IMR-90 (cell line): ENCODE measurements around the gene MGAT5. TPM values are rescaled to one million over a fixed set of nuclear protein-coding genes. Genes with fewer than 3 reads are reported as not detected.

Source experiments
- ATAC-seq: fragments of 200-7000 bp; cut with Tn5 transposase; 2 replicates; pipeline ENCODE4 v1.9.1; 2020; ENCODE audit warnings: low read depth, mild to moderate bottlenecking, moderate library complexity
- BruUV-seq: library from RNA; stranded (reverse); fragments of 400-500 nt; replicated peaks from 2 replicates; lab custom pipeline; 2021; lab: Mats Ljungman, UMichigan
- CTCF ChIA-PET: fragments of 300-600 bp; formaldehyde crosslinking; extraction: SDS; loops from one replicate; lab custom pipeline; 2021; ENCODE audit warnings: antibody characterized with exemption; lab: Yijun Ruan, JAX
- POLR2A ChIA-PET: fragments of 300-600 bp; sonication (Branson Sonifier 250); formaldehyde crosslinking; loops from one replicate; lab custom pipeline; 2022; ENCODE audit warnings: antibody characterized with exemption; ENCODE audit not compliant: unreplicated experiment; lab: Charles Lee
- DNase-seq: peaks from one replicate; pipeline ENCODE4 v3.0.0; 2013
- H2AFZ ChIP-seq: replicated peaks from 2 replicates; pipeline ENCODE3; 2013; ENCODE audit warnings: low read length, mild to moderate bottlenecking; ENCODE audit not compliant: poor library complexity
- H2AK5ac ChIP-seq: 2 replicates; pipeline ENCODE4 v1.6.1; 2013; ENCODE audit warnings: low read depth, low read length, inconsistent platforms
- H2AK9ac ChIP-seq: replicated peaks from 2 replicates; pipeline ENCODE3; 2013; ENCODE audit warnings: mild to moderate bottlenecking, low read depth, low read length, moderate library complexity; ENCODE audit not compliant: poor library complexity
- H2BK120ac ChIP-seq: 2 replicates; pipeline ENCODE4 v1.6.1; 2013; ENCODE audit warnings: low read depth, low read length, inconsistent platforms
- H2BK15ac ChIP-seq: 3 replicates; pipeline ENCODE4 v1.6.1; 2013; ENCODE audit warnings: low read depth, low read length, inconsistent platforms
- H2BK20ac ChIP-seq: 2 replicates; pipeline ENCODE4 v1.6.1; 2013; ENCODE audit warnings: low read depth, mild to moderate bottlenecking, inconsistent platforms, low read length, moderate library complexity
- H2BK5ac ChIP-seq: 2 replicates; pipeline ENCODE4 v1.6.1; 2013; ENCODE audit warnings: mild to moderate bottlenecking, low read depth, low read length, inconsistent platforms; ENCODE audit not compliant: poor library complexity, severe bottlenecking
- H3K14ac ChIP-seq: replicated peaks from 2 replicates; pipeline ENCODE4 v1.6.1; 2013; ENCODE audit warnings: low read depth, low read length, inconsistent platforms
- H3K18ac ChIP-seq: 2 replicates; pipeline ENCODE4 v1.6.1; 2013; ENCODE audit warnings: low read depth, low read length, control low read depth
- H3K23ac ChIP-seq: 2 replicates; pipeline ENCODE4 v1.6.1; 2013; ENCODE audit warnings: low read depth, low read length, inconsistent platforms
- H3K27ac ChIP-seq: 2 replicates; pipeline ENCODE4 v1.5.1; 2013; ENCODE audit warnings: mild to moderate bottlenecking, control low read depth, low read length; ENCODE audit not compliant: insufficient read depth
- H3K27me3 ChIP-seq: 2 replicates; pipeline ENCODE4 v1.6.1; 2013; ENCODE audit warnings: low read length; ENCODE audit not compliant: control insufficient read depth, insufficient read depth
- H3K36me3 ChIP-seq: 2 replicates; pipeline ENCODE4 v1.6.1; 2013; ENCODE audit warnings: low read length, mixed read lengths; ENCODE audit not compliant: control insufficient read depth, insufficient read depth
- H3K4ac ChIP-seq: 2 replicates; pipeline ENCODE4 v1.6.1; 2013; ENCODE audit warnings: low read depth, low read length, inconsistent platforms
- H3K4me1 ChIP-seq: 2 replicates; pipeline ENCODE4 v1.6.1; 2013; ENCODE audit warnings: low read length, mixed read lengths; ENCODE audit not compliant: control insufficient read depth, insufficient read depth
- H3K4me2 ChIP-seq: 2 replicates; pipeline ENCODE4 v1.6.1; 2013; ENCODE audit warnings: low read depth, mild to moderate bottlenecking, control low read depth, low read length, moderate library complexity
- H3K4me3 ChIP-seq: 2 replicates; pipeline ENCODE4 v1.5.1; 2013; ENCODE audit warnings: low read depth, mild to moderate bottlenecking, control low read depth, low read length, moderate library complexity; ENCODE audit not compliant: insufficient read depth
- H3K56ac ChIP-seq: 2 replicates; pipeline ENCODE4 v1.6.1; 2013; ENCODE audit warnings: low read length, inconsistent platforms; ENCODE audit not compliant: insufficient read depth; ENCODE audit errors: extremely low read depth
- H3K79me1 ChIP-seq, 2 experiments: 2 replicates each; pipeline ENCODE4 v1.6.1; 2013; ENCODE audit warnings: low read length in 2 of 2, inconsistent platforms in 1 of 2, low read depth in 1 of 2
- H3K9ac ChIP-seq: 2 replicates; pipeline ENCODE4 v1.6.1; 2013; ENCODE audit warnings: low read depth, low read length, control low read depth
- H3K9me1 ChIP-seq: 2 replicates; pipeline ENCODE4 v1.6.1; 2013; ENCODE audit warnings: low read length, inconsistent platforms; ENCODE audit not compliant: insufficient read depth
- H3K9me3 ChIP-seq: 2 replicates; pipeline ENCODE4 v1.6.1; 2013; ENCODE audit warnings: low read length; ENCODE audit not compliant: control insufficient read depth, insufficient read depth
- H4K20me1 ChIP-seq: 2 replicates; pipeline ENCODE4 v1.6.1; 2013; ENCODE audit warnings: low read length, inconsistent platforms; ENCODE audit not compliant: insufficient read depth
- H4K5ac ChIP-seq: 2 replicates; pipeline ENCODE4 v1.6.1; 2013; ENCODE audit warnings: mild to moderate bottlenecking, low read depth, low read length, control low read depth
- H4K8ac ChIP-seq, 2 experiments: 2 replicates each; pipeline ENCODE4 v1.6.1; 2013; ENCODE audit warnings: low read depth in 2 of 2, low read length in 2 of 2, control low read depth in 1 of 2, inconsistent platforms in 1 of 2
- H4K91ac ChIP-seq: 2 replicates; pipeline ENCODE4 v1.6.1; 2013; ENCODE audit warnings: low read depth, low read length, inconsistent platforms; ENCODE audit not compliant: insufficient read depth
- CEBPB ChIP-seq: IDR thresholded peaks from 2 replicates; pipeline ENCODE4 v1.6.1; 2012; ENCODE audit warnings: low read depth, low read length, improper control_type of control experiment
- CHD1 ChIP-seq: IDR thresholded peaks from 2 replicates; pipeline ENCODE4 v1.6.1; 2012; ENCODE audit warnings: low read depth, low read length, improper control_type of control experiment
- MXI1 ChIP-seq: IDR thresholded peaks from 2 replicates; pipeline ENCODE4 v1.6.1; 2012; ENCODE audit warnings: low read depth, mild to moderate bottlenecking, low read length, moderate library complexity, borderline replicate concordance
- NFE2L2 ChIP-seq: fragments of 150-350 bp; IDR thresholded peaks from 2 replicates; pipeline ENCODE4 v1.6.1; 2016; ENCODE audit warnings: low read depth, mild to moderate bottlenecking, low read length
- POLR2A ChIP-seq: IDR thresholded peaks from 2 replicates; pipeline ENCODE4 v1.6.1; 2012; ENCODE audit warnings: mild to moderate bottlenecking, low read depth, low read length
- RCOR1 ChIP-seq: IDR thresholded peaks from 2 replicates; pipeline ENCODE4 v1.6.1; 2012; ENCODE audit warnings: mild to moderate bottlenecking, low read length, improper control_type of control experiment; ENCODE audit not compliant: insufficient replicate concordance
- RFX5 ChIP-seq: IDR thresholded peaks from 2 replicates; pipeline ENCODE4 v1.8.0; 2012; ENCODE audit warnings: low read depth, mild to moderate bottlenecking, low read length, moderate library complexity
- SMC3 ChIP-seq: fragments of 150-350 bp; IDR thresholded peaks from 2 replicates; pipeline ENCODE4 v1.6.1; 2016; ENCODE audit warnings: low read depth, mild to moderate bottlenecking, antibody characterized with exemption, low read length, moderate library complexity
- WGBS, 2 experiments: methylation state at CpG; one replicate each; pipeline versions ENCODE4 v1.1.5 to v1.1.7; 2013; ENCODE audit warnings: missing lambda C conversion rate in 2 of 2; ENCODE audit not compliant: insufficient read length in 1 of 2; ENCODE audit errors: extremely low coverage in 2 of 2; 5-methylcytosine and 5-hydroxymethylcytosine counted together
- dilution Hi-C: fragments of 300-500 bp; cut with HindIII; formaldehyde crosslinking; loops from one replicate; pipeline ENCODE4 v1.14.3; 2018; ENCODE audit warnings: low sequenced_read_pairs; ENCODE audit not compliant: unreplicated experiment
- in situ Hi-C: fragments of 300-500 bp; cut with MboI; formaldehyde crosslinking; loops from 3 replicates; pipeline ENCODE4 v1.14.3; 2019; ENCODE audit warnings: low sequenced_read_pairs, inconsistent platforms, mixed read lengths
- intact Hi-C: fragments of 100-400 bp; cut with micrococcal nuclease; formaldehyde crosslinking; loops from 2 replicates; pipeline ENCODE4 v1.10.0; 2022
- polyA plus RNA-seq, 3 experiments: library from polyadenylated mRNA; depleted of rRNA; stranded (reverse); fragments of >200 nt; gene quantifications; 2 replicates each; pipeline ENCODE4 v1.2.3, GENCODE V29; 2012; ENCODE audit warnings: low replicate concordance in 1 of 3
- total RNA-seq: library from RNA; depleted of rRNA; stranded (reverse); fragments of >200 nt; gene quantifications from 2 replicates; pipeline ENCODE4 v1.2.3, GENCODE V29; 2012
- TF ChIP-seq, protein P1 (sequence below): fragments of 150-350 bp; IDR thresholded peaks from 2 replicates; pipeline ENCODE4 v1.6.1; 2017; ENCODE audit warnings: mild to moderate bottlenecking, antibody characterized with exemption, low read length, low read depth
- TF ChIP-seq, protein P2 (sequence below): fragments of 150-350 bp; IDR thresholded peaks from 2 replicates; pipeline ENCODE4 v1.6.1; 2016; ENCODE audit warnings: low read depth, mild to moderate bottlenecking, low read length, moderate library complexity, borderline replicate concordance
- TF ChIP-seq, protein P3 (sequence below): conservative IDR thresholded peaks from 2 replicates; pipeline ENCODE4 v1.5.1; 2012; ENCODE audit warnings: mild to moderate bottlenecking, low read depth, low read length, improper control_type of control experiment

The MGAT5 gene
- total and polyA plus RNA-seq, 2 of the 4 experiments (the other 2 are of a cell fraction) = 22.9 to 59.9 TPM

GRCh38 chr2:134314681-134315368 lies 61.0 kb downstream of the MGAT5 start:
- Histone ChIP-seq H3K9me3 (no peaks in the 10 kb centered on the region), H4K8ac (no peak overlapping the region), H3K23ac (no peak overlapping the region; the same call in 1 of the 2 replicates), H3K18ac (no peak overlapping the region), H2AK9ac (no peak overlapping the region), H3K9ac (no peak overlapping the region), H3K9me1 (peaks cover 18% of the 10 kb centered on the region; the same call in 1 of the 2 replicates), H3K4me3 (no peak overlapping the region), H3K36me3 (peaks cover 17% of the 10 kb centered on the region), H3K4ac (no peak overlapping the region), H3K56ac (no peak overlapping the region), H2BK20ac (no peak overlapping the region), H2BK5ac (no peak overlapping the region), H2BK15ac (no peak overlapping the region), H3K4me1 (peaks cover 5% of the 10 kb centered on the region; the same call in 1 of the 2 replicates), H2BK120ac (no peak overlapping the region), H4K20me1 (peaks cover 27% of the 10 kb centered on the region), H3K79me1 (peaks cover 27 to 75% of the 10 kb centered on the region in 2 experiments), H3K14ac (no peak overlapping the region), H2AK5ac (no peak overlapping the region), H3K4me2 (no peak overlapping the region), H2AFZ (no peak overlapping the region), H3K27me3 (no peaks in the 10 kb centered on the region), H4K5ac (no peak overlapping the region), H4K91ac (no peak overlapping the region), H3K27ac (no peak overlapping the region)
- no TSS peak for BruUV-seq
- intact Hi-C loops (no loop called here), dilution Hi-C loops (no loop called here), in situ Hi-C loops (no loop called here)
- ChIA-PET CTCF (interaction anchor here (0.6 kb wide), 1 partner anchor 186 kb away, joined by 4 read pairs; no protein-coding TSS in a partner anchor), POLR2A (no interaction called here)
- WGBS, 2 experiments = no CpG with 5 or more reads among the region's 5 CpGs
- TF ChIP-seq, protein P1, sequence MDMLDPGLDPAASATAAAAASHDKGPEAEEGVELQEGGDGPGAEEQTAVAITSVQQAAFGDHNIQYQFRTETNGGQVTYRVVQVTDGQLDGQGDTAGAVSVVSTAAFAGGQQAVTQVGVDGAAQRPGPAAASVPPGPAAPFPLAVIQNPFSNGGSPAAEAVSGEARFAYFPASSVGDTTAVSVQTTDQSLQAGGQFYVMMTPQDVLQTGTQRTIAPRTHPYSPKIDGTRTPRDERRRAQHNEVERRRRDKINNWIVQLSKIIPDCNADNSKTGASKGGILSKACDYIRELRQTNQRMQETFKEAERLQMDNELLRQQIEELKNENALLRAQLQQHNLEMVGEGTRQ = no peak
- TF ChIP-seq, protein P2, sequence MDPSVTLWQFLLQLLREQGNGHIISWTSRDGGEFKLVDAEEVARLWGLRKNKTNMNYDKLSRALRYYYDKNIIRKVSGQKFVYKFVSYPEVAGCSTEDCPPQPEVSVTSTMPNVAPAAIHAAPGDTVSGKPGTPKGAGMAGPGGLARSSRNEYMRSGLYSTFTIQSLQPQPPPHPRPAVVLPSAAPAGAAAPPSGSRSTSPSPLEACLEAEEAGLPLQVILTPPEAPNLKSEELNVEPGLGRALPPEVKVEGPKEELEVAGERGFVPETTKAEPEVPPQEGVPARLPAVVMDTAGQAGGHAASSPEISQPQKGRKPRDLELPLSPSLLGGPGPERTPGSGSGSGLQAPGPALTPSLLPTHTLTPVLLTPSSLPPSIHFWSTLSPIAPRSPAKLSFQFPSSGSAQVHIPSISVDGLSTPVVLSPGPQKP = no peak
- TF ChIP-seq MXI1 (no peak), POLR2A (no peak), SMC3 (no peak), RFX5 (no peak), CHD1 (no peak), NFE2L2 (no peak), CEBPB (no peak), RCOR1 (no peak)
- TF ChIP-seq, protein P3, sequence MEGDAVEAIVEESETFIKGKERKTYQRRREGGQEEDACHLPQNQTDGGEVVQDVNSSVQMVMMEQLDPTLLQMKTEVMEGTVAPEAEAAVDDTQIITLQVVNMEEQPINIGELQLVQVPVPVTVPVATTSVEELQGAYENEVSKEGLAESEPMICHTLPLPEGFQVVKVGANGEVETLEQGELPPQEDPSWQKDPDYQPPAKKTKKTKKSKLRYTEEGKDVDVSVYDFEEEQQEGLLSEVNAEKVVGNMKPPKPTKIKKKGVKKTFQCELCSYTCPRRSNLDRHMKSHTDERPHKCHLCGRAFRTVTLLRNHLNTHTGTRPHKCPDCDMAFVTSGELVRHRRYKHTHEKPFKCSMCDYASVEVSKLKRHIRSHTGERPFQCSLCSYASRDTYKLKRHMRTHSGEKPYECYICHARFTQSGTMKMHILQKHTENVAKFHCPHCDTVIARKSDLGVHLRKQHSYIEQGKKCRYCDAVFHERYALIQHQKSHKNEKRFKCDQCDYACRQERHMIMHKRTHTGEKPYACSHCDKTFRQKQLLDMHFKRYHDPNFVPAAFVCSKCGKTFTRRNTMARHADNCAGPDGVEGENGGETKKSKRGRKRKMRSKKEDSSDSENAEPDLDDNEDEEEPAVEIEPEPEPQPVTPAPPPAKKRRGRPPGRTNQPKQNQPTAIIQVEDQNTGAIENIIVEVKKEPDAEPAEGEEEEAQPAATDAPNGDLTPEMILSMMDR = no peak
- ATAC-seq (no peak), DNase-seq (no peak)
